CD14-positive monocyte (primary cell): Measurements from ENCODE around the gene SPINK14. TPM values are rescaled to one million over a fixed set of nuclear protein-coding genes. Genes with fewer than 3 reads are reported as not detected.

Source experiments
- DNase-seq, 3 donors: peaks; one replicate each; pipeline ENCODE4 v3.0.0-alpha.2; 2011 to 2022
- H2AFZ ChIP-seq: 2 replicates; pipeline ENCODE4 v1.6.0; 2012; ENCODE audit warnings: mild to moderate bottlenecking, low read depth, low read length, inconsistent platforms; ENCODE audit not compliant: insufficient read depth, poor library complexity, severe bottlenecking
- H3K27ac ChIP-seq, 2 donors: 1 replicate in 1 of 2; 2 replicates in 1 of 2; pipeline ENCODE4 v1.5.1; 2012 to 2013; ENCODE audit warnings: low read length in 2 of 2, control low read depth in 1 of 2, inconsistent platforms in 1 of 2, low read depth in 1 of 2, mild to moderate bottlenecking in 1 of 2
- H3K27me3 ChIP-seq, 2 donors: one replicate each; pipeline versions ENCODE4 v1.6.0 to v1.6.1; 2011 to 2013; ENCODE audit warnings: low read length in 2 of 2; ENCODE audit not compliant: control insufficient read depth in 2 of 2, insufficient read depth in 2 of 2
- H3K36me3 ChIP-seq, 2 donors: replicated peaks in 1 of 2; 1 replicate in 1 of 2; 2 replicates in 1 of 2; pipeline versions ENCODE4 v1.5.1 to v1.6.1; 2012 to 2013; ENCODE audit warnings: low read length in 2 of 2, control low read depth in 1 of 2, inconsistent platforms in 1 of 2, mild to moderate bottlenecking in 1 of 2; ENCODE audit not compliant: insufficient read depth in 2 of 2, control insufficient read depth in 1 of 2
- H3K4me1 ChIP-seq, 2 donors: 1 replicate in 1 of 2; 2 replicates in 1 of 2; pipeline versions ENCODE4 v1.5.1 to v1.6.1; 2012 to 2013; ENCODE audit warnings: low read length in 2 of 2, control low read depth in 1 of 2, inconsistent platforms in 1 of 2, mild to moderate bottlenecking in 1 of 2, moderate library complexity in 1 of 2; ENCODE audit not compliant: insufficient read depth in 2 of 2, control insufficient read depth in 1 of 2
- H3K4me2 ChIP-seq: replicated peaks from 2 replicates; pipeline ENCODE3; 2012; ENCODE audit warnings: low read length, moderate library complexity, mild to moderate bottlenecking; ENCODE audit not compliant: poor library complexity, severe bottlenecking; ENCODE audit errors: extremely low read depth
- H3K4me3 ChIP-seq, 3 experiments: fragments of 200-600 bp in 1 of 3; sonication (generic) in 1 of 3; replicated peaks in 1 of 3; 1 replicate in 2 of 3; 2 replicates in 1 of 3; pipeline ENCODE4 v1.5.1; 2011 to 2013; ENCODE audit warnings: low read length in 3 of 3, mild to moderate bottlenecking in 3 of 3, control low read depth in 2 of 3, low read depth in 2 of 3, inconsistent platforms in 1 of 3, moderate library complexity in 1 of 3
- H3K79me2 ChIP-seq: 2 replicates; pipeline ENCODE4 v1.6.0; 2012; ENCODE audit warnings: mild to moderate bottlenecking, control low read depth, inconsistent platforms, low read length, moderate library complexity; ENCODE audit not compliant: insufficient read depth
- H3K9ac ChIP-seq: 2 replicates; pipeline ENCODE4 v1.6.0; 2017; ENCODE audit warnings: low read length, mild to moderate bottlenecking; ENCODE audit not compliant: insufficient read depth, poor library complexity, severe bottlenecking
- H3K9me3 ChIP-seq, 2 donors: replicated peaks in 1 of 2; 1 replicate in 1 of 2; 2 replicates in 1 of 2; pipeline versions ENCODE4 v1.5.1 to v1.6.1; 2012 to 2013; ENCODE audit warnings: low read length in 2 of 2, control low read depth in 1 of 2; ENCODE audit not compliant: control insufficient read depth in 1 of 2, insufficient read depth in 1 of 2
- H4K20me1 ChIP-seq: 2 replicates; pipeline ENCODE4 v1.6.0; 2012; ENCODE audit warnings: mild to moderate bottlenecking, low read length, control low read depth, moderate library complexity; ENCODE audit not compliant: insufficient read depth
- H3K27ac Mint-ChIP-seq, 7 donors: one replicate each; pipeline ENCODE4 v1.8.0; 2020; ENCODE audit warnings: mild to moderate bottlenecking in 7 of 7, mixed read lengths in 7 of 7, moderate library complexity in 6 of 7, inconsistent platforms in 2 of 7
- H3K27me3 Mint-ChIP-seq, 3 donors: one replicate each; pipeline ENCODE4 v1.8.0; 2021 to 2022; ENCODE audit warnings: low read depth in 3 of 3, mild to moderate bottlenecking in 3 of 3, mixed read lengths in 3 of 3, moderate library complexity in 3 of 3, inconsistent platforms in 1 of 3
- H3K36me3 Mint-ChIP-seq, 2 donors: one replicate each; pipeline ENCODE4 v1.8.0; 2020; ENCODE audit warnings: mixed read lengths in 2 of 2, inconsistent platforms in 1 of 2, mild to moderate bottlenecking in 1 of 2
- H3K4me1 Mint-ChIP-seq: one replicate; pipeline ENCODE4 v1.8.0; 2020; ENCODE audit warnings: mild to moderate bottlenecking, mixed read lengths
- H3K4me3 Mint-ChIP-seq, 2 donors: one replicate each; pipeline ENCODE4 v1.8.0; 2020; ENCODE audit warnings: mild to moderate bottlenecking in 2 of 2, mixed read lengths in 2 of 2, moderate library complexity in 1 of 2
- H3K9me3 Mint-ChIP-seq, 7 donors: one replicate each; pipeline ENCODE4 v1.8.0; 2020 to 2022; ENCODE audit warnings: mixed read lengths in 7 of 7, mild to moderate bottlenecking in 6 of 7, moderate library complexity in 6 of 7, inconsistent platforms in 2 of 7
- CTCF ChIP-seq: fragments of 200-600 bp; IDR thresholded peaks from one replicate; pipeline ENCODE4 v1.8.0; 2022; ENCODE audit warnings: antibody characterized with exemption, mild to moderate bottlenecking
- WGBS: methylation state at CpG from one replicate; pipeline ENCODE4 v1.1.5; 2013; ENCODE audit warnings: missing lambda C conversion rate; ENCODE audit not compliant: insufficient coverage; 5-methylcytosine and 5-hydroxymethylcytosine counted together
- intact Hi-C, 2 donors: fragments of 100-400 bp; cut with micrococcal nuclease; formaldehyde crosslinking; loops; one replicate each; pipeline versions ENCODE4 v1.15.0 to v1.15.1; 2023
- polyA plus RNA-seq, 3 donors: library from polyadenylated mRNA; depleted of rRNA in 1 of 3; unstranded in 2 of 3; stranded (reverse) in 1 of 3; fragments of 300-500 nt in 2 of 3; fragments of >200 nt in 1 of 3; fragmentation: Illumina TruSeq in 2 of 3; gene quantifications; 1 replicate in 2 of 3; 2 replicates in 1 of 3; pipeline ENCODE4 v1.2.3, GENCODE V29; 2012 to 2021

Gene SPINK14
- polyA plus RNA-seq, 3 donors: not detected

GRCh38 chr5:148145916-148146315 lies 22.4 kb upstream of the SPINK14 start:
- DNase-seq: no peak
- H3K4me2 ChIP-seq: no peak overlapping the region
- no peak overlapping the region for H2AFZ ChIP-seq
- no peaks in the 10 kb centered on the region for H3K27me3 ChIP-seq
- H3K4me1 Mint-ChIP-seq: no peaks in the 10 kb centered on the region
- H3K9ac ChIP-seq: no peak overlapping the region
- H3K9me3 ChIP-seq: no peaks in the 10 kb centered on the region
- H3K36me3 ChIP-seq: no peaks in the 10 kb centered on the region
- H3K27me3 Mint-ChIP-seq: no peaks in the 10 kb centered on the region
- TF ChIP-seq CTCF: no peak
- no peaks in the 10 kb centered on the region for H4K20me1 ChIP-seq
- no peaks in the 10 kb centered on the region for H3K36me3 Mint-ChIP-seq
- no peak overlapping the region for H3K4me3 ChIP-seq
- intact Hi-C loops: no loop called here
- H3K27ac Mint-ChIP-seq: no peak overlapping the region
- no peak overlapping the region for H3K27ac ChIP-seq
- no peak overlapping the region for H3K4me3 Mint-ChIP-seq
- no peaks in the 10 kb centered on the region for H3K79me2 ChIP-seq
- H3K9me3 Mint-ChIP-seq: no peaks in the 10 kb centered on the region
- H3K4me1 ChIP-seq: no peaks in the 10 kb centered on the region

GRCh38 chr5:148146487-148146886 lies 21.9 kb upstream of the SPINK14 start:
- no peaks in the 10 kb centered on the region for H3K4me1 Mint-ChIP-seq
- no peak overlapping the region for H3K27ac ChIP-seq
- H3K79me2 ChIP-seq: no peaks in the 10 kb centered on the region
- H3K4me3 Mint-ChIP-seq: no peak overlapping the region
- no peak overlapping the region for H2AFZ ChIP-seq
- no peak overlapping the region for H3K27ac Mint-ChIP-seq
- H3K9me3 Mint-ChIP-seq: no peaks in the 10 kb centered on the region
- H3K4me1 ChIP-seq: no peaks in the 10 kb centered on the region
- H3K9ac ChIP-seq: no peak overlapping the region
- H3K9me3 ChIP-seq: no peaks in the 10 kb centered on the region
- no peaks in the 10 kb centered on the region for H3K36me3 Mint-ChIP-seq
- H3K27me3 ChIP-seq: no peaks in the 10 kb centered on the region
- DNase-seq: no peak
- no peaks in the 10 kb centered on the region for H4K20me1 ChIP-seq
- H3K36me3 ChIP-seq: no peaks in the 10 kb centered on the region
- TF ChIP-seq CTCF: no peak
- no CpG with 5 or more reads among the region's 1 CpG for WGBS
- no peak overlapping the region for H3K4me2 ChIP-seq
- H3K27me3 Mint-ChIP-seq: no peaks in the 10 kb centered on the region
- no peak overlapping the region for H3K4me3 ChIP-seq
- intact Hi-C loops: no loop called here
